COLO668 (cell line): Measurements from ENCODE around the gene CEPT1.
A peak's percentile ranks its signal among the peaks of the same experiment; 100 is the strongest.
"Not testable (repeated sequence)": the region's sequence is repeated elsewhere in the genome, so short reads cannot be mapped to it uniquely, and the experiment has no call there.

Experiments used
- DNase-seq: peaks from one replicate; lab custom pipeline; 2025; ENCODE audit not compliant: unreplicated experiment; lab: John Stamatoyannopoulos, UW

CEPT1 gene

GRCh38 chr1:111139956-111140679 is at the start of gene CEPT1, which contains the start of gene DRAM2:
CEPT1 (plus strand) TSS chr1:111140223; CDS start chr1:111147715, 7,492 bp downstream.
DRAM2 (minus strand) TSS chr1:111140093; CDS start chr1:111131554, 8,539 bp downstream.
- DNase-seq: peak; percentile 99

DNA sequence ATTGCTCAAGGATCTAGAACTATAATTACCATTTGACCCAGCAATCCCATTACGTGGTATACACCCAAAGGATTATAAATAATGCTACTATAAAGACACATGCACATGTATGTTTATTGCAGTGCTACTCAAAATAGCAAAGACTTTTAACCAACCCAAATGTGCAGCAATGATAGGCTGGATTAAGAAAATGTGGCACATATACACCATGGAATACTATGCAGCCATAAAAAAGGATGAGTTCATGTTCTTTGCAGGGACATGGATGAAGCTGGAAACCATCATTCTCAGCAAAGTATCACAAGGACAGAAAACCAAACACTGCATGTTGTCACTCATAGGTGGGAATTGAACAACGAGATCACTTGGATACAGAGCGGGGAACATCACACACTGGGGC is 44.6 kb upstream of the CEPT1 start:
- not testable (repeated sequence) for DNase-seq

- no peak for DNase-seq
These were observed 42.5 kb upstream of the CEPT1 start for GRCh38 chr1:111097356-111098099.

GRCh38 chr1:111099289-111099688 is 40.7 kb upstream of the CEPT1 start:
- DNase-seq: peak; percentile 27

- DNase-seq: no peak
These were observed 38.0 kb upstream of the CEPT1 start for GRCh38 chr1:111101854-111102642.

- no peak for DNase-seq
These were observed 35.0 kb upstream of the CEPT1 start for GRCh38 chr1:111104981-111105380.

DNA sequence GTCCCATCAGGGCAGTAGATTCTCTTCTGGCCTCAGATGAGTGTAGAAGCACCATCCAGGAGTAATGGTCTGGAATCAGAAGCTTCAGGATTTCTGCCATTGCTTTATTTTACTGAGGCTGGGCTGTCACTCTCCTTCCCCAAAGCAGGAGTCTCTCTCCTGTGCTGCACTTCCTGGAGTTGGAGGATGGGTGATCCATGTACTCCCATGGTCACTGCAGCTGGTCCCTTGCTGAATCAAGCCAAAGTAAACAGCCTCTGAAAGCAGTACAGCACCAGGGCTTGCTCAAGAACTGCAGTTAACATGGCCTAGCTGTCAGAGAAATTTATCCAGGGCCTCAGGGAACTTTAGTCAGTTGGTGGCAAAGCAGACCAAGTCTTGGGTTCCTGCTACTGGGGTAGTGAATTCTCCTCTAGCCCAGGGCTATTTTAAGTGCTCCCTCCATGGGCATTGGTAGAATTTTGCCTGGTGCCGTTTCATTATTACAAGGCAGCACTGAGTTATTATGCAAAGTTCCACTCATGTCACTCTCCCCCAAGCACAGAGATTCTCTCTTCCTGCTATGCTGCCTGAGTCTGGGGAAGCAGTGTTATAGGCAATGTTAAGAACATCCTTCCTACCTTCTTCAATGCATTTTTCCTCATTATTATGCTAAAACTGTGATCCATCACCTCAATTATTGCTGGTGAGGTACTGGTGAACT is 29.7 kb upstream of the CEPT1 start:
- peak; percentile 45 for DNase-seq

GRCh38 chr1:111116496-111116895 is 23.5 kb upstream of the CEPT1 start:
- no peak for DNase-seq

DNA sequence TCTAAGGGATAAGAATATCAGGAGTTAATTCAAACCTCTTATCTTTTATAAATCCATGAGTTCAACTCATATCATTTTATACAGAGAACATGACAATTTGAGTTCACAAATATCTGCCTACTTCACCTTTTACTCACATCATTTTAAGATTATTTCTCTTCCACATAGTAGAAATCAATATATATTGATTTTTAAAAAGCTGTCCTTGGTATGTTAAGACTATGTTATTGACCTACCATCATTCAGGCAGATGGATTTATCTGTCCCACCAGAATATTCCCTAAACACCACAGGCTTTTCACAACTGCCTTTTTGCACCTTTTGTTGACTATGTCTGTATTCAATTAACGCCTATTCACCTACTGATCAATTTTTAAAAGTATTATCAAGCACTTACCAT is 13.7 kb upstream of the CEPT1 start:
- no peak for DNase-seq

DNA sequence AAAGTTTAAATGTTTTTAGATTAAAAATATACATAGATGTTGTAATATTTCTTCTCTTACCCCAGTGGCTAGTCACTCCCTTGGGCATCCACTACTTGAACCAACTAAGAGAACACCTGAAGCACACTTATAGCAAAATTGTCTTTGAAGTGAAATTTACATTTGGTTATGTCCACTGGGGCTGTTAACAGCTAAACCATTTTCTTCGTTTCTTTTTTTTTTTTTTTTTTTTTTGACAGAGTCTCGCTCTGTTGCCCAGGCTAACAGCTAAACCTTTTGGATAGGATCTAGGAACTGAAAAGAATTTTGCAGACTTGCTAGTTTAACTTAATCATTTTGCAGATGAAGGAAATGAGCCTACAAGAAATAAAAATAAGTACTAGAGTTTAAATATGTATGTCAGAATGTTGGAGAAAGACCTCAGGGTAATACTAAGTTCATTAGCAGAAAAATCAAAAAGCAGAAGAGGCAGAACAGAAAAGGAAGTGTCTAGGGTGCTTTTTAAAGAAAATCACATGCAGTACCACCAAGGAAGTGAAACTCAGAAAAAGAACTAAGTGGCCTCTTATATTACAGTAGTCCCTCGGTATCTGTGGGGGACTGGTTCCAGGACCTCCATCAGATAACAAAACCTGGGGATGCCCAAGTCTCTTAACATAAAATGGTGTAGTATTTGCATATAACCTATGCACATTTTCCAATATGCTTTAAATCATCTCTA is 11.9 kb upstream of the CEPT1 start:
- DNase-seq: no peak

DNA sequence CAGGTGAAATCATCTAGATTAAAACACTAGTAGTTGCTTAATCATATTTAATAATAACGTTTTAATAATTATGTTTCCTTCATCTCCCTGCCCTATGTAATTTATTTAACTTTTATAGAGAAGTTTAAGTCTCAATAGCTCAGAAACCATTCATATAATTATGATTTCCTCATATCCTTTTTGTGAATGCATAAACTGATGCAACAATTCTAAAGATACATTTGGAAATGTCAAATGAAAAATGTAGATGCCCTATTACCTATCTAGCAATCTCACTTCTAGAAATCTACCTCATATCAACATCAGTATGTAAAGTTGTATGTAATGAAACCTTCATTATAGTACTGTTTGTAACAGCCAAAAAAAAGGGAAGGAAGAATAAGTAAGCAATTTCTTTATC is 10.6 kb upstream of the CEPT1 start:
- no peak for DNase-seq

DNA sequence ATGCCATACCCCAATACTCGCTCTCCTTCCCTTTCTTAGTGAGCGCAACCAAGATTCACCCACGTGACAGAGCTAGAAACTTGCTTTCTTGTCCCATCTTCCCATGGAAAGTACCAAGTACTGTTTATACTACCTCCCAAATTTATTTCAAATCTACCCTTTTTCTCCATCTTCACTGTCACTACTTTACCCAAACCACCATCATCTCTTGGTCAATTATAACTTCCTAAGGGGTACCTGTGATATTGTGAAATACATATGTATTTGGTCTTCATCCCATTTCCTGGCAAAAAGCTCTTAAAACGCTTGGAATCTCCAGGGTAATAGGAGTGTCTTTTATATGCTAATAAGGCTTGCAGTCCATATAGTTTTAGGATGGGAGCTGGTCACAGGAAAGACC is 8.3 kb upstream of the CEPT1 start:
- DNase-seq: no peak

DNA sequence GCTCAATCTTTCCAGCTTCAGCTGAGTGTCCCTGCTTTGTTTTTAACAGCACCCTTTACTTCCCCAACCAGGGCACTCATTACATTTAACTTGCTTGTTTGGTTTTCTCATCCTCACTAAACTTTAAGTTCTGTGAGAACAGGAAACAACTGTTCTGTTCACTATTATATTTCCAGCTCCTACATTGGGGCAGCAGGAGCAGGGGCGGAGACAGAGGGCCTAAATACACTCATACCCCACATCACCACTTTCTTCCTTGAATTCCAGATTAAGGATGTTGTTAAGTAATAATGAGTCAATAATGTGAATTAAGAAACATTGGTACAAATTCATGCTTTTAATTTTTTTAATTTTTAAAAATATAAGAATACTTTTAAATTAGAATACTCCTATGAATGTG is 6.2 kb upstream of the CEPT1 start:
- no peak for DNase-seq

- peak; percentile 73 for DNase-seq
These were observed 583 bp upstream of the CEPT1 start for GRCh38 chr1:111139324-111139955.

- DNase-seq: no peak
These were observed 601 bp downstream of the CEPT1 start for GRCh38 chr1:111140680-111140967.

DNA sequence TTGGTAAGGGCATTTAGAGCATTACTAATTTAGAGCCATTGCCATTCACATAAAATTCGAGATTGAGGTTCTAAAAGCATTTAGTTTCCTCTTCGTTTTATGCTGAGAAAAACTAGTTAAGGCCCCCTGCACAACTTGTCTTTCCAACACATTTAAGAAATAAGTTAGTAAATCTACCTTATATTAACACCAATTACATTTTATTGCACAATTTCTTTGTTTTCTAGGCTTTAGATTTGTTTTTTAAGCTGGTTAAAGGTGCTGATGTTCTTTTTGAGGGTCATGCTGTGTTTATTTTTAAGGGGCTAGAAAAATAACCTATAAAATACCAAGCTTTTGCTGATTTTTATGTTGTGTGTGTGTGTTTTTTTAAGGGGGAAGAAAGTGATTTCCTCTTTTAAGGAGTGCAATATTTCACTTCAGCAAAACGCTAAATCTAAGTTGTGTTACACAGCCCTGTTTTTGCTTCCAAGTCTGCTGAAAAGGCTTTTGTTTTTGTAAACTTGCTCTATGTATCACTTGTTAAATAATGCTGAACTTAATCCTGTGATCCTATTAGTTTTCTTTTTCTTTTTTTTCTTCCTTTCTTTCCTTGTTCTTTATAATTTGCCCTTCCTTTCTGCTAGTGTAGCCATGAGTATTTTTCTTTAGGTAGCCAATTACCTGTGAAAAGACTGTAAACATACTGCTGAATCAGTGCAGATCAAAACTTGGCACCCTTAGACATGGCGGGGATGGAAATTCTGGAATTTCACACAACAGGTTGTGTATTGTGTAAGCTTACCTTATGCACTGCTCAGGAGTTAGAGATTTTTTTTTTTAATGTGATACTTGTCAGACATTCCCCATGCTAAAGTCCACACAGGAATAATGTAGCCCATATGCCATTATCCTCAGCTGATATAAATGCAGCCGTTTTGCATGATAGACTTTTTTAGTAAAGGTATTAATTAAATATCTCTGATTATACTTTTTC is 1.5 kb downstream of the CEPT1 start:
- DNase-seq: no peak

DNA sequence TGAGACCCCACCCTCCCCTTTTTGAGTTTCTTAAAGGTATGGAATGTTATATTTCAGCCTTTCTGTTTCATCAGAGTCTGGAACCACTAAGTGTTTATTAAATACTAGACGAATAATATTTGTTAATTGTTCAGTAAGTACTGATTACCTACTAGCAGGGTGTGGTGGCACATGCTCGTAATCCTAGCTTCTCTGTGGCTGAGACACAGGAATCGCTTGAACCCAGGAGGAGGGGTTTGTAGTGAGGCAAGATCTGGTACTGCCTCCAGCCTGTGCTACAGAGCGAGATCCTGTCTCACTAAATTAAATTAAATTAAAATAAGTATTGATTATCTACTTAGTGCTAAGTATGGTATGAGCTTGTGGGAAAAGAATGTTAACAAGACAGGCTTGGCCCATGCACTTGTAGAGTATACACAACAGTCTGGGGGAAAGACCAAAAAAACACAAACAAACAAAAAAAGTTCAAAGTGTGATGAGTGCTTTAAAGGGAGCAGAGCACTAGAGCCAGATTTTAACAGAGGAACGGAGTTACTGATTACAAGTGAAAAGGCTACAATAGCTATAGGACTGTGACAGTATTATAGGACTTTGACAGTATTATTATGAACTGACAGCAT is 2.4 kb downstream of the CEPT1 start:
- DNase-seq: no peak

- no peak for DNase-seq
These were observed 5.5 kb downstream of the CEPT1 start for GRCh38 chr1:111145542-111145941.
